K562 (cell line): ENCODE data around the gene HPCAL1. TPM values are rescaled to one million over a fixed set of nuclear protein-coding genes. Genes with fewer than 3 reads are reported as not detected.

Experiments used
- BHLHE40 ChIP-seq: IDR thresholded peaks from 2 replicates; pipeline ENCODE4 v1.6.1; 2011; ENCODE audit warnings: low read length, improper control_type of control experiment
- CBX3 ChIP-seq, 2 experiments: IDR thresholded peaks; 1 replicate in 1 of 2; 2 replicates in 1 of 2; pipeline ENCODE4 v1.6.1; 2012; ENCODE audit warnings: inconsistent platforms in 2 of 2, low read length in 2 of 2, borderline replicate concordance in 1 of 2, control low read depth in 1 of 2
- CHD2 ChIP-seq: IDR thresholded peaks from 2 replicates; pipeline ENCODE4 v1.6.1; 2011; ENCODE audit warnings: low read depth, low read length
- ELF1 ChIP-seq: fragments of 200-800 bp; sonication (Bioruptor generic); IDR thresholded peaks from 2 replicates; pipeline ENCODE4 v1.6.1; 2016; ENCODE audit warnings: missing genetic modification characterization, missing compliant biosample characterization
- EP400 ChIP-seq: fragments of 450-650 bp; IDR thresholded peaks from 2 replicates; pipeline ENCODE4 v1.6.1; 2017; ENCODE audit warnings: antibody characterized with exemption, mild to moderate bottlenecking, moderate library complexity
- GABPB1 ChIP-seq: sonication (generic); formaldehyde crosslinking; IDR thresholded peaks from 2 replicates; pipeline ENCODE4 v1.8.0; 2022; ENCODE audit warnings: mild to moderate bottlenecking, missing genetic modification reagents
- HDAC1 ChIP-seq, 2 experiments: fragments of 450-650 bp; IDR thresholded peaks; 2 replicates each; pipeline ENCODE4 v1.6.1; 2016 to 2017; ENCODE audit warnings: inconsistent platforms in 1 of 2, mild to moderate bottlenecking in 1 of 2, moderate library complexity in 1 of 2
- HMGN3 ChIP-seq: IDR thresholded peaks from 2 replicates; pipeline ENCODE4 v1.6.1; 2011; ENCODE audit warnings: borderline replicate concordance, low read depth, mild to moderate bottlenecking, mixed read lengths, low read length; ENCODE audit not compliant: insufficient read length; ENCODE audit errors: extremely low read depth
- MAZ ChIP-seq, 2 experiments: fragments of 450-650 bp in 1 of 2; sonication (generic) in 1 of 2; formaldehyde crosslinking; IDR thresholded peaks in 1 of 2; conservative IDR thresholded peaks in 1 of 2; 2 replicates each; pipeline versions ENCODE4 v1.4.0 to v1.5.0; 2020; ENCODE audit warnings: mild to moderate bottlenecking in 1 of 2, missing genetic modification reagents in 1 of 2
- MTA3 ChIP-seq: fragments of 450-650 bp; formaldehyde crosslinking; IDR thresholded peaks from 2 replicates; pipeline ENCODE4 v1.6.1; 2017; ENCODE audit warnings: mild to moderate bottlenecking, borderline replicate concordance
- NR2C1 ChIP-seq, 2 experiments: fragments of 450-650 bp; IDR thresholded peaks; 2 replicates each; pipeline ENCODE4 v1.6.1; 2017; ENCODE audit warnings: mild to moderate bottlenecking in 2 of 2, antibody characterized with exemption in 1 of 2, inconsistent platforms in 1 of 2, missing compliant biosample characterization in 1 of 2, missing genetic modification characterization in 1 of 2
- PHB2 ChIP-seq: fragments of 450-650 bp; IDR thresholded peaks from 2 replicates; pipeline ENCODE4 v1.6.1; 2017; ENCODE audit warnings: low read depth
- PHF21A ChIP-seq: fragments of 450-650 bp; IDR thresholded peaks from 2 replicates; pipeline ENCODE4 v1.6.1; 2017; ENCODE audit warnings: low read depth, borderline replicate concordance
- RAD21 ChIP-seq, 2 experiments: fragments of 250-450 bp in 1 of 2; fragments of 450-650 bp in 1 of 2; sonication (Bioruptor Pico) in 1 of 2; formaldehyde crosslinking in 1 of 2; IDR thresholded peaks in 1 of 2; conservative IDR thresholded peaks in 1 of 2; 2 replicates each; pipeline versions ENCODE4 v1.4.0 to v1.8.0; 2020 to 2022; ENCODE audit warnings: mild to moderate bottlenecking in 2 of 2, moderate library complexity in 1 of 2
- SOX6 ChIP-seq: fragments of 450-650 bp; IDR thresholded peaks from 2 replicates; pipeline ENCODE4 v1.6.1; 2014; ENCODE audit warnings: mild to moderate bottlenecking
- TAF1 ChIP-seq: IDR thresholded peaks from 2 replicates; pipeline ENCODE4 v1.6.1; 2011; ENCODE audit warnings: mild to moderate bottlenecking, low read length, moderate library complexity; ENCODE audit not compliant: insufficient read depth, control insufficient read depth, severe bottlenecking; ENCODE audit errors: extremely low read depth
- TCFL5 ChIP-seq: fragments of 250-450 bp; sonication (Bioruptor Pico); conservative IDR thresholded peaks from 2 replicates; pipeline ENCODE4 v1.6.1; 2021; ENCODE audit warnings: mild to moderate bottlenecking, moderate library complexity, matching md5 sums
- THAP12 ChIP-seq: fragments of 250-450 bp; sonication (Bioruptor Pico); IDR thresholded peaks from 2 replicates; pipeline ENCODE4 v1.9.0; 2021; ENCODE audit warnings: mild to moderate bottlenecking, inconsistent platforms
- UBTF ChIP-seq, 2 experiments: IDR thresholded peaks; 2 replicates each; pipeline ENCODE4 v1.6.1; 2012; ENCODE audit warnings: improper control_type of control experiment in 2 of 2, low read depth in 2 of 2, low read length in 2 of 2, borderline replicate concordance in 1 of 2
- polyA plus RNA-seq, 8 experiments: library from polyadenylated mRNA; depleted of rRNA in 4 of 8; stranded (reverse) in 5 of 8; unstranded in 3 of 8; fragments of >200 nt; fragmentation: Nextera tagmentation in 2 of 8; fragmentation: Illumina TruSeq in 1 of 8; extraction: Ambion mirVana in 2 of 8; extraction: Trizol in 1 of 8; gene quantifications; 2 replicates each; pipeline versions ENCODE4 v1.2.1 to v1.2.3, GENCODE V29; 2011 to 2014; ENCODE audit warnings: inconsistent platforms in 1 of 8, missing spikeins in 1 of 8
- total RNA-seq, 7 experiments: library from RNA; depleted of rRNA in 6 of 7; stranded (reverse); fragments of >200 nt in 6 of 7; fragmentation: Illumina TruSeq in 2 of 7; extraction: Trizol in 2 of 7; gene quantifications; 2 replicates each; pipeline versions ENCODE4 v1.2.1 to v1.2.3, GENCODE V29; 2011 to 2021; ENCODE audit warnings: low replicate concordance in 1 of 7
- TF ChIP-seq, protein P1 (sequence below), 2 experiments: fragments of 450-650 bp; conservative IDR thresholded peaks; 2 replicates each; pipeline ENCODE4 v1.6.1; 2017; ENCODE audit warnings: mild to moderate bottlenecking in 2 of 2, moderate library complexity in 2 of 2

Gene HPCAL1
- total and polyA plus RNA-seq, 9 of the 15 experiments (the other 6 are each of a cell fraction or from before 2014, with no cell fraction given): 2.7 to 65.5 (median 23.9) TPM

DNA sequence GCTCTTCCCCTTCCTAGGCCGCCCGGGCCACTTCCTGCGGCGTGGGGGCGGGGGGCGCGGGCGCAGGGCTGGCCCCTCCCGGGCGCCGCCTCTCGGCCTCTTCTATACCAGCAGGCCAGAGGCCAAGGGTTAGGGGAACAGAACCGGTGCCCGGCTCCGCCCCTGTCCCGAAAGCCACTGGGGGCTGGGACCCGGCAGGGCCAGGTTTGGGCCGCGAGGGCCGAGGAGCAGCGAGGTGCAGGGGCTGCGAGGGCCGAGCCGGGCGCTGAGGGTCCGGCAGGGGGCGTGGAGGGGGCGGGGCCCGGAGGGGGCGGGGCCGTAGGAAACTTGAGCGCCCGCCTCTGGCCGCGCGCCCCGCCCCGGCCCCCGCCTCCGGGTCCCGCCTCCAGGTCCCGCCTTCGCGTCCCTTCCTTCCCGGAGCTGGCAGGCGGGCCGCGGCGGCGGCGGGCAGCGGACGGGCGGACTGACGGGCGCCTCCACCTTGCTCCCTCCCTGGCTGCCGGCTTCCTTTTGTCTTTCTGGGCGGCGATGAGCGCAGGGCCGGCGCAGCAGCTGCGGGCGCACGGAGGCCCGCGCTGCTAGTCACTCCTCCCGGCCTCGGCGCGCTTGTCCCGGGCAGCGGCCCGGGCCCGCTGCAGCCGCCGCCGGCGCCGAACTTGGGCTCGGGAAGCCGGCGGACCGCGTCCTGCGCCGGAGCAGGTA lies at the start of gene HPCAL1 (continued):
- TF ChIP-seq HMGN3 (peak; percentile 91), CHD2 (peak; percentile 31; the same call in 1 of the 2 replicates), UBTF (IDR thresholded peaks at IDR 0.05; ENCODE audit: borderline replicate concordance in 1 of 2, low read depth in 2 of 2, low read length in 2 of 2) (peak; percentile 73 to 88; a peak in 2 of 4 replicates), BHLHE40 (0 out of 2 replicates have a peak, but pooled peaks have one; percentile 23), PHB2 (no peak), NR2C1 (IDR thresholded peaks at IDR 0.05) (peak; percentile 57; the same call in 1 of the 2 replicates), NR2C1 (tag; IDR thresholded peaks at IDR 0.05) (peak; percentile 74), GABPB1 (CRISPR knock-in tag) (peak; percentile 81; the same call in 1 of the 2 replicates), SOX6 (0 out of 2 replicates have a peak, but pooled peaks have one; percentile 7), PHF21A (peak; percentile 78; the same call in 1 of the 2 replicates), CBX3 (IDR thresholded peaks at IDR 0.05; ENCODE audit: borderline replicate concordance in 1 of 2, low read length in 2 of 2) (peak in 1 of 2 experiments; percentile 7; a peak in 1 of 3 replicates), THAP12 (CRISPR knock-in tag) (0 out of 2 replicates have a peak, but pooled peaks have one; percentile 24), ELF1 (tag) (peak; percentile 73), MTA3 (0 out of 2 replicates have a peak, but pooled peaks have one; percentile 39), MAZ (CRISPR knock-in tag; conservative IDR thresholded peaks at IDR 0.05 in 1 of 2, IDR thresholded peaks at IDR 0.05 in 1 of 2) (peak; percentile 91 to 96), RAD21 (CRISPR knock-in tag; conservative IDR thresholded peaks at IDR 0.05 in 1 of 2, IDR thresholded peaks at IDR 0.05 in 1 of 2) (peak; percentile 52 to 67), HDAC1 (IDR thresholded peaks at IDR 0.05) (peak in 1 of 2 experiments; percentile 60; a peak in 1 of 4 replicates), TCFL5 (CRISPR knock-in tag) (no peak), EP400 (peak; percentile 50; the same call in 1 of the 2 replicates), TAF1 (peak; percentile 55)
- TF ChIP-seq, protein P1, sequence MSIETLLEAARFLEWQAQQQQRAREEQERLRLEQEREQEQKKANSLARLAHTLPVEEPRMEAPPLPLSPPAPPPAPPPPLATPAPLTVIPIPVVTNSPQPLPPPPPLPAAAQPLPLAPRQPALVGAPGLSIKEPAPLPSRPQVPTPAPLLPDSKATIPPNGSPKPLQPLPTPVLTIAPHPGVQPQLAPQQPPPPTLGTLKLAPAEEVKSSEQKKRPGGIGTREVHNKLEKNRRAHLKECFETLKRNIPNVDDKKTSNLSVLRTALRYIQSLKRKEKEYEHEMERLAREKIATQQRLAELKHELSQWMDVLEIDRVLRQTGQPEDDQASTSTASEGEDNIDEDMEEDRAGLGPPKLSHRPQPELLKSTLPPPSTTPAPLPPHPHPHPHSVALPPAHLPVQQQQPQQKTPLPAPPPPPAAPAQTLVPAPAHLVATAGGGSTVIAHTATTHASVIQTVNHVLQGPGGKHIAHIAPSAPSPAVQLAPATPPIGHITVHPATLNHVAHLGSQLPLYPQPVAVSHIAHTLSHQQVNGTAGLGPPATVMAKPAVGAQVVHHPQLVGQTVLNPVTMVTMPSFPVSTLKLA (conservative IDR thresholded peaks at IDR 0.05): peak in 1 of 2 experiments; percentile 65; a peak in 2 of 4 replicates
